OCI-LY7 (cell line): ENCODE measurements around the gene GPR137C.

Experiments
- EZH2phosphoT487 ChIP-seq: fragments of 200-600 bp; sonication (generic); IDR thresholded peaks from 2 replicates; pipeline ENCODE4 v1.6.1; 2018; ENCODE audit warnings: low read depth, borderline replicate concordance, mild to moderate bottlenecking, mixed run types, antibody characterized with exemption, low read length, moderate library complexity, mixed read lengths
- TF ChIP-seq, protein P1 (sequence below): fragments of 200-600 bp; sonication (generic); conservative IDR thresholded peaks from 2 replicates; pipeline ENCODE4 v1.5.1; 2014; ENCODE audit warnings: mild to moderate bottlenecking, antibody characterized with exemption, low read length, moderate library complexity, mixed read lengths

GRCh38 chr14:52547526-52547925 lies 5.1 kb upstream of the GPR137C start:
- TF ChIP-seq, protein P1, sequence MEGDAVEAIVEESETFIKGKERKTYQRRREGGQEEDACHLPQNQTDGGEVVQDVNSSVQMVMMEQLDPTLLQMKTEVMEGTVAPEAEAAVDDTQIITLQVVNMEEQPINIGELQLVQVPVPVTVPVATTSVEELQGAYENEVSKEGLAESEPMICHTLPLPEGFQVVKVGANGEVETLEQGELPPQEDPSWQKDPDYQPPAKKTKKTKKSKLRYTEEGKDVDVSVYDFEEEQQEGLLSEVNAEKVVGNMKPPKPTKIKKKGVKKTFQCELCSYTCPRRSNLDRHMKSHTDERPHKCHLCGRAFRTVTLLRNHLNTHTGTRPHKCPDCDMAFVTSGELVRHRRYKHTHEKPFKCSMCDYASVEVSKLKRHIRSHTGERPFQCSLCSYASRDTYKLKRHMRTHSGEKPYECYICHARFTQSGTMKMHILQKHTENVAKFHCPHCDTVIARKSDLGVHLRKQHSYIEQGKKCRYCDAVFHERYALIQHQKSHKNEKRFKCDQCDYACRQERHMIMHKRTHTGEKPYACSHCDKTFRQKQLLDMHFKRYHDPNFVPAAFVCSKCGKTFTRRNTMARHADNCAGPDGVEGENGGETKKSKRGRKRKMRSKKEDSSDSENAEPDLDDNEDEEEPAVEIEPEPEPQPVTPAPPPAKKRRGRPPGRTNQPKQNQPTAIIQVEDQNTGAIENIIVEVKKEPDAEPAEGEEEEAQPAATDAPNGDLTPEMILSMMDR, result 0 out of 2 replicates have a peak, but pooled peaks have one; percentile 21
- TF ChIP-seq EZH2phosphoT487, result no peak
